Osteoblast (primary cell): ENCODE results near the gene TFIP11. TPM values are rescaled to one million over a fixed set of nuclear protein-coding genes. Genes with fewer than 3 reads are reported as not detected.

ENCODE experiments used
- DNase-seq: peaks from one replicate; pipeline ENCODE4 v3.0.0; 2011; ENCODE audit warnings: low spot score, mixed read lengths; ENCODE audit not compliant: insufficient read length; ENCODE audit errors: missing footprints
- H2AFZ ChIP-seq: 2 replicates; pipeline ENCODE4 v1.6.0; 2011; ENCODE audit warnings: mild to moderate bottlenecking, low read length
- H3K27ac ChIP-seq: 2 replicates; pipeline ENCODE4 v1.5.1; 2011; ENCODE audit warnings: mild to moderate bottlenecking, low read depth, low read length, moderate library complexity
- H3K27me3 ChIP-seq: 2 replicates; pipeline ENCODE4 v1.6.0; 2012; ENCODE audit warnings: mild to moderate bottlenecking, control low read depth, inconsistent platforms, low read length, moderate library complexity; ENCODE audit not compliant: insufficient read depth
- H3K36me3 ChIP-seq: 2 replicates; pipeline ENCODE4 v1.5.1; 2011; ENCODE audit warnings: mild to moderate bottlenecking, low read length, control low read depth, moderate library complexity; ENCODE audit not compliant: insufficient read depth
- H3K4me1 ChIP-seq: 2 replicates; pipeline ENCODE4 v1.5.1; 2011; ENCODE audit warnings: mild to moderate bottlenecking, low read length, control low read depth, moderate library complexity; ENCODE audit not compliant: insufficient read depth
- H3K4me2 ChIP-seq: 2 replicates; pipeline ENCODE4 v1.6.0; 2011; ENCODE audit warnings: mild to moderate bottlenecking, low read length; ENCODE audit not compliant: insufficient read depth
- H3K4me3 ChIP-seq: fragments of 200-600 bp; sonication (generic); 3 replicates; pipeline ENCODE4 v1.5.1; 2012; ENCODE audit warnings: mild to moderate bottlenecking, low read length, inconsistent platforms; ENCODE audit not compliant: insufficient read depth
- H3K79me2 ChIP-seq: 2 replicates; pipeline ENCODE4 v1.6.0; 2012; ENCODE audit warnings: mild to moderate bottlenecking, low read length, control low read depth, inconsistent platforms; ENCODE audit not compliant: insufficient read depth
- H3K9me3 ChIP-seq: 2 replicates; pipeline ENCODE4 v1.5.1; 2011; ENCODE audit warnings: low read depth, low read length, control low read depth
- H4K20me1 ChIP-seq: 2 replicates; pipeline ENCODE4 v1.6.0; 2012; ENCODE audit warnings: mild to moderate bottlenecking, low read length, control low read depth; ENCODE audit not compliant: insufficient read depth
- CTCF ChIP-seq: IDR thresholded peaks from 2 replicates; pipeline ENCODE4 v1.5.1; 2011; ENCODE audit warnings: mild to moderate bottlenecking, low read depth, low read length, moderate library complexity; ENCODE audit errors: extremely low read depth
- total RNA-seq: library from RNA; depleted of rRNA; stranded (reverse); fragments of >200 nt; gene quantifications from 2 replicates; pipeline ENCODE4 v1.2.3, GENCODE V29; 2012

TFIP11 gene
- total RNA-seq, 1 donor = 34.7 TPM

GRCh38 chr22:26522012-26522411, 9.7 kb upstream of the TFIP11 start:
- Histone ChIP-seq H2AFZ (no peak overlapping the region), H3K4me3 (no peak overlapping the region), H3K79me2 (no peaks in the 10 kb centered on the region), H3K27me3 (no peaks in the 10 kb centered on the region), H3K4me1 (no peaks in the 10 kb centered on the region), H3K27ac (no peak overlapping the region), H4K20me1 (no peaks in the 10 kb centered on the region), H3K9me3 (no peaks in the 10 kb centered on the region), H3K36me3 (peaks cover 40% of the 10 kb centered on the region), H3K4me2 (no peak overlapping the region)
- no peak for TF ChIP-seq CTCF
- DNase-seq = no peak

- no peaks in the 10 kb centered on the region for H4K20me1 ChIP-seq
- no peak overlapping the region for H3K27ac ChIP-seq
- H3K79me2 ChIP-seq = peaks cover 12% of the 10 kb centered on the region
- H3K4me3 ChIP-seq = no peak overlapping the region
- H3K4me1 ChIP-seq = peaks cover 12% of the 10 kb centered on the region
- no peak overlapping the region for H2AFZ ChIP-seq
- peaks cover 6% of the 10 kb centered on the region for H3K36me3 ChIP-seq
- TF ChIP-seq CTCF = no peak
- H3K27me3 ChIP-seq = no peaks in the 10 kb centered on the region
- no peak for DNase-seq
- no peak overlapping the region for H3K4me2 ChIP-seq
- no peaks in the 10 kb centered on the region for H3K9me3 ChIP-seq
Measured at GRCh38 chr22:26517429-26517828, 5.2 kb upstream of the TFIP11 start.

- no peaks in the 10 kb centered on the region for H3K9me3 ChIP-seq
- H4K20me1 ChIP-seq = no peaks in the 10 kb centered on the region
- H3K27ac ChIP-seq = no peak overlapping the region
- H3K4me1 ChIP-seq = peaks cover 17% of the 10 kb centered on the region
- no peaks in the 10 kb centered on the region for H3K27me3 ChIP-seq
- no peak for DNase-seq
- no peak overlapping the region for H3K4me3 ChIP-seq
- H3K4me2 ChIP-seq = no peak overlapping the region
- no peaks in the 10 kb centered on the region for H3K36me3 ChIP-seq
- H3K79me2 ChIP-seq = peaks cover 21% of the 10 kb centered on the region
- TF ChIP-seq CTCF = no peak
- H2AFZ ChIP-seq = no peak overlapping the region
Measured at GRCh38 chr22:26516503-26516902, 4.2 kb upstream of the TFIP11 start.

DNA sequence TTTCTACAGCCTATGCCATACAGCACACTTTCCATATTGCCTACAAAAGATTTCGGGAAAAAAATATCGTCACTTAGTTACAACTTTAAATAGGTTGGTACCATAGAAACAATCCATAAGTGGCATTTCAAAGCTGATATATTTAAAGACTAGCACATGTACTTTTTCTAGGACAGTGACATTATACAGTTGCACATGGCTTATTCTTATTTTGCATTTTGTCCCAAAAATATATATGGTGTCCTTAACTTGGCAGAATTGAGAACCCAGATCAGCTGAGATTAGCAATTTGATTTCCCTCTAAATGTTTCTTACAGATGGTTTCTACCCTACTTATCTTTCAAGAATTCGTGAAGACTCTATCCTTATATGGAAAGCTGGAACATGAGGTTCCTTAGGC, 3.7 kb upstream of the TFIP11 start:
- no peak for DNase-seq

More for the DNA sequence above, 3.7 kb upstream of the TFIP11 start:
- no peaks in the 10 kb centered on the region for H4K20me1 ChIP-seq
- no peaks in the 10 kb centered on the region for H3K36me3 ChIP-seq
- H3K27me3 ChIP-seq = no peaks in the 10 kb centered on the region
- H3K27ac ChIP-seq = no peak overlapping the region
- no peaks in the 10 kb centered on the region for H3K9me3 ChIP-seq
- TF ChIP-seq CTCF = no peak
- H3K79me2 ChIP-seq = peaks cover 27% of the 10 kb centered on the region
- no peak overlapping the region for H3K4me2 ChIP-seq
- peaks cover 23% of the 10 kb centered on the region for H3K4me1 ChIP-seq
- no peak overlapping the region for H3K4me3 ChIP-seq
- H2AFZ ChIP-seq = no peak overlapping the region
